Left hindlimb (tissue), 1 donor: ENCODE measurements around the gene TTC6.

ENCODE experiments used
- DNase-seq: peaks from one replicate; pipeline ENCODE4 v3.0.0-alpha.2; 2018

Gene TTC6

GRCh38 chr14:37597914-37598746 is 2.7 kb downstream of the TTC6 start:
- DNase-seq: peak; percentile 37

GRCh38 chr14:37598747-37599506 is 3.5 kb downstream of the TTC6 start:
- no peak for DNase-seq

GRCh38 chr14:37599507-37600368 is 4.3 kb downstream of the TTC6 start:
- DNase-seq: peak; percentile 41

GRCh38 chr14:37600880-37601741 is 5.7 kb downstream of the TTC6 start:
- DNase-seq: no peak

GRCh38 chr14:37601865-37602264 is 6.4 kb downstream of the TTC6 start:
- no peak for DNase-seq

GRCh38 chr14:37602605-37603453 is 7.4 kb downstream of the TTC6 start:
- DNase-seq: no peak

- no peak for DNase-seq
Observed at GRCh38 chr14:37603688-37604251, 8.3 kb downstream of the TTC6 start.

GRCh38 chr14:37606678-37607077 is 11.2 kb downstream of the TTC6 start:
- no peak for DNase-seq

- DNase-seq: no peak
Observed at GRCh38 chr14:37608649-37609048, 13.2 kb downstream of the TTC6 start.

GRCh38 chr14:37610945-37611523 is 15.6 kb downstream of the TTC6 start:
- DNase-seq: no peak

- no peak for DNase-seq
Observed at GRCh38 chr14:37615582-37616289, 20.3 kb downstream of the TTC6 start.

GRCh38 chr14:37616853-37617252 is 21.4 kb downstream of the TTC6 start:
- no peak for DNase-seq

GRCh38 chr14:37617864-37618365 is 22.5 kb downstream of the TTC6 start:
- no peak for DNase-seq

- DNase-seq: no peak
Observed at GRCh38 chr14:37618498-37619028, 23.1 kb downstream of the TTC6 start.

GRCh38 chr14:37620856-37621255 is 25.4 kb downstream of the TTC6 start:
- DNase-seq: no peak

GRCh38 chr14:37622231-37622923 is 26.9 kb downstream of the TTC6 start:
- DNase-seq: peak; percentile 37

GRCh38 chr14:37623426-37623951 is 28.1 kb downstream of the TTC6 start:
- peak; percentile 38 for DNase-seq

GRCh38 chr14:37623971-37624370 is 28.5 kb downstream of the TTC6 start:
- DNase-seq: no peak
